ENCODE data around the gene TEX55.
A peak's percentile ranks its signal among the peaks of the same experiment; 100 is the strongest.
"Not testable (repeated sequence)": the region's sequence is repeated elsewhere in the genome, so short reads cannot be mapped to it uniquely, and the experiment has no call there.

The TEX55 gene

DNA sequence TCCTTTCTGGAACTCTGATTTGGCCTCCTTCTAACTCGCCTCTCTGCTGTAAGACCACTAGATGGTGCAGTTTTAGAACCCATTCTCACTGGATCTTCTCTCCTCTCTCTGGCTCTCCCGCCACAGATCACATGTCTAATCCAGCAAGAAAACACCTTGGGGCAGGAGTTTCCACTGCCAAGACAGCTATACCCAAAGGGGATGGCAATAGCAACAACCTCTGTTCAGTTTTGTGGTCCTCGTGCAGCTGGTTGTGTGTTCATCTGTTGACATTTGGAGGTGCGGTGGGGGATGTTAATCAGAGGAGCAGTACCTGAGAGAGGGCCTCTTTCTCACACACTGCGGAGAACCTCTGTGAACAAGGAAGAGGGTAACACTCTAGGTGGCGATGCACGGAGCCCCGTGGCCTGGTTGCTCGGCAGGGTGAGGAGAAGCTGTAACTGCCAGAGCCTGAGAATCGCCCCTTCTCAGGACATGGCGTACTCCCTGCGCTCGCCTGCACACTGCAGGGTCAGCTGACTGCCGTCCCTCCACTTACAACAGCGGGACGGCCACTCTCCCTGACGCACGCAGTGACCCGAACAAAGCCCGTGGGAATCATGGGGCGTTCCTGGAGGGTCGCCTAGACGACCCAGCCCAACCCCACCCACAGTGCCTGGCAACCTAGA lies at the start of gene TEX55:
Gene TEX55, plus strand, starts transcription at position 666 of the 668 bp plus-strand sequence. CDS start 25 bp downstream, outside the sequence.
- peak in 1 of 2 donors; percentile 31 for DNase-seq

DNA sequence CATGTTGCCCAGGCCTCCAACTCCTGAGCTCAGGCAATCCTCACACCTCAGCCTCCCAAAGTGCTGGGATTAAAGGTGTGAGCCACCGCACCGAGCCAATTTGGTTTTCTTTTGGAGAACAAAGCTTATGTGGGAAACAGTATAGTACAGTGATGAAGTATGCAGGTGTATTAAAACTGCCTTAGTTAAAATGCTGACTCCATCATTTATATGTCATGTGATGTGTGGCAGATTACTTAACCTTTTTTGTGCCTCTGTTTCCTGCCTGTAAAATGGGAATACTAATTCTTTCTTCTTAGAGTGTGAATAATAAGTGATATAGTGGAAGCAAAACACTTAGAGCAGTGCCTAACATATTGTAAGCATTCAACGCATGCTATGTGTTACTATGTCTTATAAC lies 48.0 kb upstream of the TEX55 start:
- DNase-seq: no peak

GRCh38 chr3:119098619-119099222 lies 47.2 kb upstream of the TEX55 start:
- DNase-seq: peak in 1 of 2 donors; percentile 55

DNA sequence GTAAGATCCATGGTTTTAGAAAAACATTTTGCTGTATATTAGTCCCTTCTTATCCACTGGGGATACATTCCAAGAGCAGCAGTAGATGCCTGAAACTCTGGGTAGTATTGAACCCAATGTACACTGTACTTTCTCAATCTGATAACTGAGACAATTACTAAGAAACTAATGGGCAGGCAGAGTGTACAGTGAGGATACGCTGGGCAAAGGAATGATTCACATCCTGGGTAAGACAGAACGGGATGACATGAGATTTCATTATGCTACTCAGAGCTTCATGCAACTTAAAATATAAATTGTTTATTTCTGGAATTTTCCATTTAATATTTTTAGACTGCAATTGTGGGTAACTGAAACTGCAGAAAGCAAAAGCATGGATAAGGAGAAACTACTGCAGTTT lies 46.2 kb upstream of the TEX55 start:
- DNase-seq: no peak

DNA sequence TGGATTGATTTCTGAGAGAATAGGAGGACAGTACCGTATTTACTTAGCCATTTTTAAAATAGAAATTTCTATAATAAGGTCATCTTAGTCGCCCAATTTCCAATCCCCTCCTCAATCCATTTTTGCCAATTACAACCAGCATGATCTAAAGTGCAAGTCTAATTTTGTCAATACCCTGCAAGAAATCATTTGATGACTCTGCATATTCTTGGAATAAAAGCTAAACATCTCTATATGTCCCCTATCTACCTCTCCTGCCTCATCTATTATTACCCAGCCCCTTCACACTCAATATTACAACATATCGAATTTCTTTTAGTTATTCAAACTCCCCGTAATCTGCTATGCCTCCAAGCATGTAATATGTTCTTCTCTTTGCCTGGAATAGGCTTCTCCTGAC lies 41.9 kb upstream of the TEX55 start:
- DNase-seq: no peak

- DNase-seq: not testable (repeated sequence)
These were observed 27.6 kb upstream of the TEX55 start for GRCh38 chr3:119118330-119118729.

DNA sequence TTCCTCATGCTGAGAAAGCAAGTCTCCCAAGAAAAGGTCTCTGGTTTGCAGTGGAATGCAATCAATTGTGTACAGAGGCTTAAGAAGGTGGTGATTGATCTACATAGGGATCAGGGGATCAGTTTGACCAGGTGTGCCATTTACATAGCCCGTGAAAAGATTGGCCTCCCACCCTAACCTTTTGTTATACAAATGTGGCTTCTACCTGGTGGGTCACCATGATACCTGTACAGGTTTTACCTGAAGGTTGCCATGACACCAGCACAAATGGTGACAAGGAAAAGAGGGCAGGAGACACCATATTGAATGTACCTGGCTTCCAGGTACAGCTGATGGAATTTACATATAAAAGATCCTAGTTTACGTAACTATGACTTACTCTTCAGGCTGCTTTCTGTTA lies 25.5 kb upstream of the TEX55 start:
- no peak for DNase-seq

GRCh38 chr3:119122350-119122749 lies 23.6 kb upstream of the TEX55 start:
- DNase-seq: no peak

DNA sequence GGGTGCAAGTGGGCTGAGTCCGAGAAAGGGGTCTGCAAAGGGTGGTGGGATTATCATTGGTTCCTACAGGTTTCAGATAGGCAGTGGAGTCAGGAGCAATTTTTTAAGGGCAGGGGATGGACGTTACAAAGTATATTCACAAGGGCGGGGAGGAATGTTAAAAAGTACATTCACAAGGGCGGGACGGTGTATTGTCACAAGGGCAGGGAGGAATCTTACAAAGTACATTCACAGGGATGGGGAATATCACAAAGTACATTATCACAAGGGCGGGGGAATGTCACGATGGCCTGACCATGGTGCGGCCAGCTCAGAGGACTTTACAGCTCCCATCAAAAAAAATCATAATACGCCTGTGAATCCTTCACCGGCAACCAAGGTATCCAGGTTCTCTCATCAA lies 20.6 kb upstream of the TEX55 start:
- no peak for DNase-seq

DNA sequence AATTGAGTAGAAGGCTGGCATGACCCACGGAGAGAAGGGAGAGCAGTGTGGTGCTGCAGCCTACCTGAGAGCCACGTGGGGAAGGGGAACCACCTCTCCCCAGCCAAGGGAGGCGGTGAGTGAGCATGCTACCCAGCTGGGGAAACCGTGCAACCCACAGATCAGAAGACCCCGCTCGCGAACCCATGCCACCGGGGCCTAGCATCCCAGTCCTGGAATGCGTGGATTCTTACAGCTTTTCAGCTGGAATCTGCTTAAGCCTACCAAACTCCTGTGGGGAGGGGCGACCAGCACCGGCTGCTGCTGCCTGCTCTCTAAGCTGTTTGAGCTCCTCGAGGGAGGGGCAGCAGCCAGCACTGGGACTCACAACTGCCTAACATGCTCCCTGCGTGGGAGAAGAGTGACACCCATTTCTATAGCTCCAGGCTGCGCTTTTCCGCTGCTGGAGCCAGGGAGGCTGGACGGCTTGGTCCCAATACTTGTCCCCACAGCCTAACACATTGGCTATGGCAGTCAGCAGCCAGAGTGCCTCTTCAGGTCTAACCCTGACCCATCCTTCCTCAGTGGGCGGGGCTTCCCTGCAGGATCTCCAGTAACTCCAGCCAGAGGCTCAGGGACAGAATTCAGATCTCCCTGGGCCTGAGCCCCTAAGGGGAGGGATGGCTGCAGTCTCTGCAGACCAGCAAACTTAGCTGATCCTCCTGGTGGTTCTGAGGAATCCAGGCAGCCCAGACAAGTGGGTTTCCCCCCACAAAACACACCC lies 20.0 kb upstream of the TEX55 start:
- no peak for DNase-seq

- not testable (repeated sequence) for DNase-seq
These were observed 15.7 kb upstream of the TEX55 start for GRCh38 chr3:119130291-119130690.

DNA sequence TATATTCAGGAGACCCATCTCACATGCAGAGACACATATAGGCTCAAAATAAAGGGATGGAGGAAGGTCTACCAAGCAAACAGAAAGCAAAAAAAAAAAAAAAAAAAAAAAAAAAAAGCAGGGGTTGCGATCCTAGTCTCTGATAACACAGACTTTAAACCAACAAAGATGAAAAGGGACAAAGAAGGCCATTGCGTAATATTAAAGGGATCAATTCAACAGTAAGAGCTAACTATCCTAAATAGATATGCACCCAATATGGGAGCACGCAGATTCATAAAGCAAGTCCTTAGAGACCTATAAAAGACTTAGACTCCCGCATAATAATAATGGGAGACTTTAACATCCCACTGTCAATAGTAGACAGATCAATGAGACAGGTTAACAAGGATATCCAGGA lies 13.7 kb upstream of the TEX55 start:
- DNase-seq: not testable (repeated sequence)

GRCh38 chr3:119139360-119139759 lies 6.6 kb upstream of the TEX55 start:
- not testable (repeated sequence) for DNase-seq

GRCh38 chr3:119140466-119140865 lies 5.5 kb upstream of the TEX55 start:
- DNase-seq: no peak

DNA sequence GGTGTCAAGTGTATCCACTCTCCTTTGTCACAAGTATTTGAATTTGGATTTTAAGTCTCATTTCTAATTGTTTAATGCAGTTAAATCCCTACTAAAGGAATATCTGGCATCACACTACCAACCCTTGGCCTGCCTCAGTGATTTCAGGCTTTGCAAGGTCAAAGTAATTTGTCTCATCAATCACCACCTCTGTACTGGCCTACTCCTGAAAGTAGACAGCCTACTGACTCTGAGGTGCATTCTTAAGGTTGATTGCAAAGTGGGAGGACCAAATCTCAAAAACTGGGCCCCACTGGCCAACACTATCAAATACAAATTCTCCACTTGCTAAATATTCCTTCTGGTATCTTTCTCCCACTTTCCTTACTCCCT lies 851 bp upstream of the TEX55 start:
- DNase-seq: no peak

GRCh38 chr3:119146578-119147375 lies 812 bp downstream of the TEX55 start:
- DNase-seq: no peak

GRCh38 chr3:119147494-119147893 lies 1.5 kb downstream of the TEX55 start:
- DNase-seq: no peak

GRCh38 chr3:119148493-119149180 lies 2.7 kb downstream of the TEX55 start:
- no peak for DNase-seq

GRCh38 chr3:119149484-119149883 lies 3.5 kb downstream of the TEX55 start:
- no peak for DNase-seq

- no peak for DNase-seq
These were observed 10.9 kb downstream of the TEX55 start for GRCh38 chr3:119156868-119157267.

DNA sequence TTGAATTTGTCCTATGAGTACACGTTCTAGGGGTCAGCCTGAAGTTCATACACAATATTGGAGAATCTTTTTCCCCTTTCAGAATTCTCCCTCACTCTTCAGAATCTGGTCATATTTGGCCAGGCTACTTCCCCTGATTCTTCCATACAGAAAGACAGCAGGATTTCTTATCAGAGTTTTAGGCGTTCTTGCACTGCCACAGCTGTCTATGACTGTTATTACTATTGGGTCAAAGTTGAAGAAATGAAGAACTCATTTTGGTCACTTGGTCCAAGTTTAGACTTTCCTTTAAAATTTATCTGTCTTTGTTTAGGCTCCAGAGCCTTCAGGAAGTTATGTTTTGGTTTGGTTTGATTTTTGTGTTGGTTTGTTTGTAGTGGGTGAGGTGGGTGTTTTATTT lies 12.0 kb downstream of the TEX55 start:
- no peak for DNase-seq

- no peak for DNase-seq
These were observed 14.4 kb downstream of the TEX55 start for GRCh38 chr3:119160361-119160760.

DNA sequence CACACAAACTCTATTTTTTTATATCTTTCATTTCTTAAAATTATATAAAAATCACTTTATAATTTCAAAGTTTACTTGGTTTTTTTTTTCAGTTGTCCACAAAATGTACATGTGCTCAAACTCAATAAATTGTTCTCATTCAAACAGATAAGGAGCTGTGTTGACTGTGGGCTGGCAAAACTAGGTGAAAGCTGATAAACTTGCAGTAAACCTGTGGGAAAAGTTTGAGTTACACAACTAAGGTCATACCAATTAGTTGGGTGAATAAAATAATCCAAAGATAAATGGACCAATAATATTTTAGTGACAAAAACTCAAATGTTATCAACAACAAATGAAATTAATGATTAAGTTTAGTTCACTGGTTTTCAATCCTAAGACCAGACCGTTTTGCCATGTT lies 14.8 kb downstream of the TEX55 start:
- DNase-seq: no peak

All from CD4-positive, alpha-beta T cell treated with Interleukin-1 beta for 1 hour (primary cell).